Measurements from ENCODE around the gene CEP20.
A peak's percentile ranks its signal among the peaks of the same experiment; 100 is the strongest.

The CEP20 gene

DNA sequence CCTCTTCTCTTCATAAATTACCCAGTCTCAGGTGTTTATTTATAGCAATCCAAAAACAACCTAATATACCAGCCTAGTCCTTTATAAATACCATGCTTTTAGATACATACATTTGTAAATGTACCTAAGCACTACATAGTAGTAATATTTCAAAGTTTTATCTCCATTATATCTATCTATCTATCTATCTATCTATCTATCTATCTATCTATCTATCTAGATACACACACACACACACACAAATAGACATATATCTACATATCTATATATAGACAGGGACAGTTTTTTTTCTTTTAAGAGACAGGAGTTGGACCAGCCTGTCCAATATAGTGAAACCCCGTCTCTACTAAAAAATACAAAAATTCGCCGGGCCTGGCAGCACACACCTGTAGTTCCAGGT lies 5.8 kb downstream of the CEP20 start:
- TF ChIP-seq TEAD4 (IDR thresholded peaks at IDR 0.05) (no peak), YY1 (IDR thresholded peaks at IDR 0.05; ENCODE audit: low read depth) (no peak), ZBTB7A (IDR thresholded peaks at IDR 0.05; ENCODE audit: low read depth) (no peak), REST (IDR thresholded peaks at IDR 0.05; ENCODE audit: low read depth) (no peak), FOXM1 (IDR thresholded peaks at IDR 0.05; ENCODE audit: borderline replicate concordance, low read depth) (no peak), USF1 (IDR thresholded peaks at IDR 0.05) (no peak), EP300 (IDR thresholded peaks at IDR 0.05; ENCODE audit: borderline replicate concordance) (no peak), NFIC (IDR thresholded peaks at IDR 0.05) (no peak), MAX (IDR thresholded peaks at IDR 0.05) (no peak), CREB1 (IDR thresholded peaks at IDR 0.05; ENCODE audit: low read depth) (no peak)

GRCh38 chr16:15881794-15882379 lies 6.5 kb downstream of the CEP20 start:
- TF ChIP-seq EGR1 (IDR thresholded peaks at IDR 0.05) (no peak), MAX (IDR thresholded peaks at IDR 0.05) (no peak), TAF1 (IDR thresholded peaks at IDR 0.05; ENCODE audit: low read depth) (no peak), REST (IDR thresholded peaks at IDR 0.05; ENCODE audit: low read depth) (no peak), NFIC (IDR thresholded peaks at IDR 0.05) (no peak), CEBPB (IDR thresholded peaks at IDR 0.05) (no peak), USF1 (IDR thresholded peaks at IDR 0.05) (no peak), TEAD4 (IDR thresholded peaks at IDR 0.05) (no peak), YY1 (IDR thresholded peaks at IDR 0.05; ENCODE audit: low read depth) (no peak)

DNA sequence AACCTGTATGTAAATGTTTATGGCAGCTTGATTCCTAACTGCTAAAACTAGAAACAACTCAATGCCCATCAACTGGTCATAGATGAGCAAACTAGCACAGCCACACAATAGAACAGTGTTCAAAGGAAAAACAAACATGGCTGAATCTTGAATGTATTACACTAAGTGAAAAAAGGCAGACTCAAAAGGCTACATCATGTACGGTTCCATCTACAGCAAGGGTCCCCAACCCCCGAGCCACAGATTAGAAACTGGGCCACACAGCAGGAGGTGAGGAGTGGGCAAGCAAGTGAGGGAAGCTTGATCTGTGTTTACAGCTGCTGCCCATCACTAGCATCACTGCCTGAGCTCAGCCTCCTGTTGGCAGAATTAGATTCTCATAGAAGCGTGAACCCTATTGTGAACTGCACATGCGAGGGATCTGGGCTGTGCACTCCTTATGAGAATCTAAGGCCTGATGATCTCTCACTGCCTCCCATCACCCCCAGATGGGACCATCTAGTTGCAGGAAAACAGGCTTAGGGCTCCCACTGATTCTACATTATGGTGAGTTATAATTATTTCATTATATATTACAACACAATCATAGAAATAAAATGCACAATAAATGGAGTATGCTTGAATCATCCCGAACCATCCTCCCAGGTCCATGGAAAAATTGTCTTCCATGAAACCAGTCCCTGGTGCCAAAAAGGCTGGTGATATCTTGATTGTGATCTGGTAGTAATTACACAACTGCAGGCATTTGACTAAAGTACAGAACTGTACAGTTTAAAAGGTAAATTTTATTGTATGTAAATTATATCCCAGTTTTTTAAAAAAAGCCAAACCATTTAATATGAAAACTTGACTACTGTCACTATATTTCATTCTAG lies 7.7 kb downstream of the CEP20 start:
- TF ChIP-seq MAX (IDR thresholded peaks at IDR 0.05), result no peak

DNA sequence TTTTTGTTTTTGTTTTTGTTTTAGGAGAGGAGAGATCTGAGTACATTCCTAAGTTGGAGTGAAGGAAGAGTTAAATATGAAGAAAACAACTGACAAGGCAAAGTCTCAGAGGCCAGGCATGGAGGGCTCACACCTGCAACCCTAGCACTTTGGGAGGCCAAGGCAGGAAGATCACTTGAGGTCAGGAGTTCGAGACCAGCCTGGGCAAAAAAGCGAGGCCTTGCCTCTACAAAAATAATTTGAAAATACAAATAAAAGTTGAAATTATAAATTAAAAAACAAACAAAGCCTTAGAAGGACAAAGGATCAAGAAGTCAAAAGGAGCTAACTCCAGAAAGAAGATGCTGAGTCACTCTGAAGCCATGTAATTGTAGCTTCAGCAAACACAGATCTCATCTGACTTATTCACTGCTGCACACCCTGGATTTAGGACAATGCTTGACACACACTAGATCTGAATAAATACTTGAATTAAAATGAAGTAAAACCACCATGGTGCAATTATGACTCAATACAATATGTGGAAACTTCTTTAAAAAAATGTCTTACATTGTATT lies 9.1 kb downstream of the CEP20 start:
- TF ChIP-seq EP300 (IDR thresholded peaks at IDR 0.05; ENCODE audit: borderline replicate concordance) (peak; percentile 19; the same call in 1 of the 2 replicates), RAD21 (IDR thresholded peaks at IDR 0.05; ENCODE audit: low read depth) (no peak), NFIC (IDR thresholded peaks at IDR 0.05) (no peak), TCF12 (IDR thresholded peaks at IDR 0.05; ENCODE audit: low read depth) (no peak)

GRCh38 chr16:15876503-15876902 lies 11.9 kb downstream of the CEP20 start:
- TF ChIP-seq YY1 (IDR thresholded peaks at IDR 0.05; ENCODE audit: low read depth) (no peak), CEBPB (IDR thresholded peaks at IDR 0.05) (no peak), USF1 (IDR thresholded peaks at IDR 0.05) (no peak), FOXM1 (IDR thresholded peaks at IDR 0.05; ENCODE audit: borderline replicate concordance, low read depth) (no peak), EGR1 (IDR thresholded peaks at IDR 0.05) (no peak), TAF1 (IDR thresholded peaks at IDR 0.05; ENCODE audit: low read depth) (no peak), CREB1 (IDR thresholded peaks at IDR 0.05; ENCODE audit: low read depth) (no peak), ZBTB7A (IDR thresholded peaks at IDR 0.05; ENCODE audit: low read depth) (no peak), NFIC (IDR thresholded peaks at IDR 0.05) (no peak), TCF12 (IDR thresholded peaks at IDR 0.05; ENCODE audit: low read depth) (no peak), TEAD4 (IDR thresholded peaks at IDR 0.05) (no peak), EP300 (IDR thresholded peaks at IDR 0.05; ENCODE audit: borderline replicate concordance) (no peak), MAX (IDR thresholded peaks at IDR 0.05) (no peak), RAD21 (IDR thresholded peaks at IDR 0.05; ENCODE audit: low read depth) (no peak), REST (IDR thresholded peaks at IDR 0.05; ENCODE audit: low read depth) (no peak)
